SJSA1 (cell line): ENCODE measurements around the gene GNA15. TPM values are rescaled to one million over a fixed set of nuclear protein-coding genes. Genes with fewer than 3 reads are reported as not detected.
"Not testable (repeated sequence)": the region's sequence is repeated elsewhere in the genome, so short reads cannot be mapped to it uniquely, and the experiment has no call there.

ENCODE experiments used
- DNase-seq, 2 experiments: peaks; one replicate each; pipeline ENCODE4 v3.0.0-alpha.2; 2015 to 2020; ENCODE audit warnings: low spot score in 2 of 2, low read depth in 1 of 2
- H3K27ac ChIP-seq: fragments of 250-450 bp; sonication (Bioruptor Pico); 2 replicates; pipeline ENCODE4 v1.5.1; 2020; ENCODE audit warnings: mild to moderate bottlenecking, moderate library complexity
- H3K27me3 ChIP-seq: fragments of 250-450 bp; sonication (Bioruptor Pico); replicated peaks from 2 replicates; pipeline ENCODE4 v1.5.1; 2020; ENCODE audit warnings: mild to moderate bottlenecking, moderate library complexity
- H3K36me3 ChIP-seq: fragments of 250-450 bp; sonication (Bioruptor Pico); 2 replicates; pipeline ENCODE4 v1.5.1; 2020; ENCODE audit warnings: mild to moderate bottlenecking
- H3K4me1 ChIP-seq: fragments of 250-450 bp; sonication (Bioruptor Pico); replicated peaks from 2 replicates; pipeline ENCODE4 v1.6.1; 2021; ENCODE audit warnings: mild to moderate bottlenecking
- H3K4me3 ChIP-seq: fragments of 250-450 bp; sonication (Bioruptor Pico); 2 replicates; pipeline ENCODE4 v1.5.1; 2020; ENCODE audit warnings: mild to moderate bottlenecking
- H3K9me3 ChIP-seq: fragments of 250-450 bp; sonication (Bioruptor Pico); replicated peaks from 2 replicates; pipeline ENCODE4 v1.5.1; 2020; ENCODE audit warnings: mild to moderate bottlenecking
- total RNA-seq: library from RNA; depleted of rRNA; stranded (reverse); fragments of >200 nt; shearing (Covaris generic); gene quantifications from 2 replicates; pipeline ENCODE4 v1.2.3, GENCODE V29; 2014; rRNA removed

The GNA15 gene
- total RNA-seq = 0.05 TPM in 1 of 2 replicates, not detected in the other

GRCh38 chr19:3135961-3136683 lies at the start of gene GNA15:
Gene GNA15, plus strand, starts transcription at chr19:3136033. Its CDS starts 418 bp downstream, at chr19:3136451.
- Histone ChIP-seq H3K4me3 (no peak within 1 kb of the TSS), H3K9me3 (no peaks in the 10 kb centered on the region; the same call in 1 of the 2 replicates), H3K36me3 (no peaks in the 10 kb centered on the region), H3K27ac (no peak within 1 kb of the TSS), H3K27me3 (no peaks in the 10 kb centered on the region), H3K4me1 (peaks cover 20% of the 10 kb centered on the region)
- DNase-seq = no peak

- Histone ChIP-seq H3K4me1 (peaks cover 8% of the 10 kb centered on the region), H3K27me3 (no peaks in the 10 kb centered on the region), H3K9me3 (no peaks in the 10 kb centered on the region), H3K36me3 (no peaks in the 10 kb centered on the region), H3K27ac (no peak overlapping the region), H3K4me3 (no peak overlapping the region)
- no peak for DNase-seq
These were observed 48.1 kb upstream of the GNA15 start for GRCh38 chr19:3087769-3088168.

- not testable (repeated sequence) for H3K4me3 ChIP-seq, H3K9me3 ChIP-seq, H3K27ac ChIP-seq, DNase-seq, H3K27me3 ChIP-seq, H3K36me3 ChIP-seq
- H3K4me1 ChIP-seq = peaks cover 12% of the 10 kb centered on the region
These were observed 46.5 kb upstream of the GNA15 start for GRCh38 chr19:3089299-3089855.

- peak in 1 of 2 experiments; percentile 42 for DNase-seq
- H3K27ac ChIP-seq = peak overlapping the region; percentile 16
- H3K9me3 ChIP-seq = no peaks in the 10 kb centered on the region
These were observed 41.0 kb upstream of the GNA15 start for GRCh38 chr19:3094601-3095440.

GRCh38 chr19:3095441-3096191 lies 40.2 kb upstream of the GNA15 start:
- H3K4me1 ChIP-seq = peaks cover 41% of the 10 kb centered on the region
- no peak for DNase-seq
- H3K4me3 ChIP-seq = peak overlapping the region; percentile 96
- H3K27me3 ChIP-seq = no peaks in the 10 kb centered on the region
- H3K36me3 ChIP-seq = peaks cover 35% of the 10 kb centered on the region
- no peaks in the 10 kb centered on the region for H3K9me3 ChIP-seq
- no peak overlapping the region for H3K27ac ChIP-seq

More at GRCh38 chr19:3094601-3095440, 41.0 kb upstream of the GNA15 start:
- peaks cover 35% of the 10 kb centered on the region for H3K36me3 ChIP-seq
- no peaks in the 10 kb centered on the region for H3K27me3 ChIP-seq
- peaks cover 41% of the 10 kb centered on the region for H3K4me1 ChIP-seq
- peak overlapping the region; percentile 96 for H3K4me3 ChIP-seq

- peaks cover 41% of the 10 kb centered on the region for H3K4me1 ChIP-seq
- no peaks in the 10 kb centered on the region for H3K27me3 ChIP-seq
- DNase-seq = no peak
- H3K4me3 ChIP-seq = peak overlapping the region; percentile 96
- no peaks in the 10 kb centered on the region for H3K9me3 ChIP-seq
- peaks cover 35% of the 10 kb centered on the region for H3K36me3 ChIP-seq
- no peak overlapping the region for H3K27ac ChIP-seq
These were observed 39.4 kb upstream of the GNA15 start for GRCh38 chr19:3096267-3096901.

GRCh38 chr19:3096902-3097326 lies 38.9 kb upstream of the GNA15 start:
- Histone ChIP-seq H3K9me3 (no peaks in the 10 kb centered on the region), H3K4me1 (peaks cover 41% of the 10 kb centered on the region), H3K27me3 (no peaks in the 10 kb centered on the region), H3K27ac (no peak overlapping the region), H3K4me3 (no peak overlapping the region), H3K36me3 (peaks cover 35% of the 10 kb centered on the region)
- no peak for DNase-seq

GRCh38 chr19:3097442-3097871 lies 38.4 kb upstream of the GNA15 start:
- no peak overlapping the region for H3K27ac ChIP-seq
- H3K4me1 ChIP-seq = peaks cover 41% of the 10 kb centered on the region
- peak in 1 of 2 experiments; percentile 40 for DNase-seq
- H3K36me3 ChIP-seq = peaks cover 38% of the 10 kb centered on the region
- no peaks in the 10 kb centered on the region for H3K9me3 ChIP-seq
- H3K4me3 ChIP-seq = no peak overlapping the region
- no peaks in the 10 kb centered on the region for H3K27me3 ChIP-seq

GRCh38 chr19:3098141-3098514 lies 37.7 kb upstream of the GNA15 start:
- no peak for DNase-seq
- H3K9me3 ChIP-seq = no peaks in the 10 kb centered on the region
- peaks cover 39% of the 10 kb centered on the region for H3K36me3 ChIP-seq
- H3K27ac ChIP-seq = peak overlapping the region; percentile 27; the same call in 1 of the 2 replicates
- H3K4me3 ChIP-seq = peak overlapping the region; percentile 9; the same call in 1 of the 2 replicates
- H3K27me3 ChIP-seq = no peaks in the 10 kb centered on the region
- H3K4me1 ChIP-seq = peaks cover 41% of the 10 kb centered on the region

GRCh38 chr19:3098515-3099346 lies 37.1 kb upstream of the GNA15 start:
- Histone ChIP-seq H3K27me3 (no peaks in the 10 kb centered on the region), H3K4me3 (peak overlapping the region; percentile 9; the same call in 1 of the 2 replicates), H3K27ac (peak overlapping the region; percentile 27), H3K4me1 (peaks cover 40% of the 10 kb centered on the region), H3K9me3 (no peaks in the 10 kb centered on the region), H3K36me3 (peaks cover 39% of the 10 kb centered on the region)
- no peak for DNase-seq

- H3K36me3 ChIP-seq = peaks cover 38% of the 10 kb centered on the region
- H3K27ac ChIP-seq = no peak overlapping the region
- no peaks in the 10 kb centered on the region for H3K27me3 ChIP-seq
- peaks cover 41% of the 10 kb centered on the region for H3K4me1 ChIP-seq
- DNase-seq = no peak
- H3K4me3 ChIP-seq = no peak overlapping the region
- no peaks in the 10 kb centered on the region for H3K9me3 ChIP-seq
These were observed 36.3 kb upstream of the GNA15 start for GRCh38 chr19:3099347-3100145.
